Panc1 (cell line): ENCODE data around the gene TIMM17A.

ENCODE experiments used
- CTCF ChIP-seq: fragments of 450-650 bp; IDR thresholded peaks from 2 replicates; pipeline ENCODE4 v1.5.1; 2017; ENCODE audit warnings: mild to moderate bottlenecking
- POLR2AphosphoS5 ChIP-seq: IDR thresholded peaks from 2 replicates; pipeline ENCODE4 v1.6.1; 2012; ENCODE audit warnings: mild to moderate bottlenecking, low read depth, low read length, moderate library complexity
- REST ChIP-seq, 2 experiments: IDR thresholded peaks; 2 replicates each; pipeline ENCODE4 v1.6.1; 2011 to 2012; ENCODE audit warnings: low read depth in 2 of 2, control low read depth in 1 of 2, low read length in 1 of 2, mild to moderate bottlenecking in 1 of 2, moderate library complexity in 1 of 2; ENCODE audit not compliant: insufficient read depth in 1 of 2
- SIN3A ChIP-seq: IDR thresholded peaks from 2 replicates; pipeline ENCODE4 v1.6.1; 2012; ENCODE audit warnings: low read depth, mild to moderate bottlenecking, low read length, moderate library complexity, borderline replicate concordance; ENCODE audit not compliant: insufficient read depth
- TCF7L2 ChIP-seq: IDR thresholded peaks from 2 replicates; pipeline ENCODE4 v1.6.1; 2011; ENCODE audit warnings: mild to moderate bottlenecking, low read depth, low read length, inconsistent platforms

- no peak for TF ChIP-seq CTCF
- TF ChIP-seq POLR2AphosphoS5: no peak
- TF ChIP-seq SIN3A: no peak
- TF ChIP-seq REST (IDR thresholded peaks at IDR 0.05; ENCODE audit: insufficient read depth in 1 of 2, low read depth in 2 of 2, low read length in 1 of 2): no peak
- no peak for TF ChIP-seq TCF7L2
Observed at GRCh38 chr1:201949491-201949890, 5.8 kb upstream of the TIMM17A start.
